Caco-2 (cell line): ENCODE measurements around the gene RNF111. TPM values are rescaled to one million over a fixed set of nuclear protein-coding genes. Genes with fewer than 3 reads are reported as not detected.

ENCODE experiments used
- BruUV-seq: library from RNA; stranded (reverse); fragments of 400-500 nt; replicated peaks from 2 replicates; lab custom pipeline; 2021; lab: Mats Ljungman, UMichigan
- CTCF ChIA-PET: fragments of 300-600 bp; sonication (Branson Sonifier 250); formaldehyde crosslinking; loops from one replicate; lab custom pipeline; 2022; ENCODE audit warnings: antibody characterized with exemption; lab: Charles Lee
- POLR2A ChIA-PET: fragments of 300-600 bp; sonication (Branson Sonifier 250); formaldehyde crosslinking; loops from one replicate; lab custom pipeline; 2022; ENCODE audit warnings: antibody characterized with exemption; lab: Charles Lee
- DNase-seq, 2 experiments: peaks; one replicate each; pipeline versions ENCODE4 v3.0.0 to v3.0.0-alpha.2; 2020 to 2022
- H3K27me3 ChIP-seq: replicated peaks from 2 replicates; pipeline ENCODE4 v1.6.0; 2011; ENCODE audit warnings: low read length; ENCODE audit not compliant: control insufficient read depth, insufficient read depth
- H3K36me3 ChIP-seq: 2 replicates; pipeline ENCODE4 v1.5.1; 2011; ENCODE audit warnings: low read length; ENCODE audit not compliant: control insufficient read depth, insufficient read depth
- H3K4me1 ChIP-seq: fragments of 250-450 bp; sonication (Bioruptor Pico); 2 replicates; pipeline ENCODE4 v1.5.1; 2020; ENCODE audit warnings: mild to moderate bottlenecking
- H3K4me3 ChIP-seq: 2 replicates; pipeline ENCODE4 v1.5.1; 2011; ENCODE audit warnings: low read depth, mild to moderate bottlenecking, control low read depth, low read length
- H3K9me3 ChIP-seq: fragments of 250-450 bp; sonication (Bioruptor Pico); 2 replicates; pipeline ENCODE4 v1.5.1; 2020; ENCODE audit warnings: mild to moderate bottlenecking, moderate library complexity
- H3K27ac Mint-ChIP-seq: one replicate; pipeline ENCODE4 v1.8.0; 2022; ENCODE audit warnings: mixed read lengths; ENCODE audit not compliant: unreplicated experiment
- H3K27me3 Mint-ChIP-seq: one replicate; pipeline ENCODE4 v1.8.0; 2022; ENCODE audit warnings: mixed read lengths; ENCODE audit not compliant: insufficient read depth, unreplicated experiment
- H3K36me3 Mint-ChIP-seq: one replicate; pipeline ENCODE4 v1.8.0; 2022; ENCODE audit warnings: mild to moderate bottlenecking, mixed read lengths; ENCODE audit not compliant: insufficient read depth, unreplicated experiment
- H3K4me1 Mint-ChIP-seq: one replicate; pipeline ENCODE4 v1.8.0; 2022; ENCODE audit warnings: low read depth, mixed read lengths; ENCODE audit not compliant: unreplicated experiment
- H3K4me3 Mint-ChIP-seq: one replicate; pipeline ENCODE4 v1.8.0; 2022; ENCODE audit warnings: mild to moderate bottlenecking, moderate library complexity, mixed read lengths; ENCODE audit not compliant: unreplicated experiment
- H3K9me3 Mint-ChIP-seq: one replicate; pipeline ENCODE4 v1.8.0; 2022; ENCODE audit warnings: mixed read lengths; ENCODE audit not compliant: unreplicated experiment
- intact Hi-C: fragments of 100-400 bp; cut with micrococcal nuclease; formaldehyde crosslinking; loops from one replicate; pipeline ENCODE4 v1.10.0; 2022; ENCODE audit not compliant: unreplicated experiment
- total RNA-seq: library from RNA; stranded (reverse); gene quantifications from 2 replicates; pipeline ENCODE4 v1.2.3, GENCODE V29; 2022
- TF ChIP-seq, protein P1 (sequence below), 2 experiments: fragments of 200-600 bp in 1 of 2; IDR thresholded peaks; 1 replicate in 1 of 2; 2 replicates in 1 of 2; pipeline versions ENCODE4 v1.5.1 to v1.8.0; 2011 to 2022; ENCODE audit warnings: antibody characterized with exemption in 1 of 2, control low read depth in 1 of 2, inconsistent platforms in 1 of 2, low read depth in 1 of 2, low read length in 1 of 2, mild to moderate bottlenecking in 1 of 2, moderate library complexity in 1 of 2; ENCODE audit not compliant: insufficient read depth in 1 of 2, severe bottlenecking in 1 of 2, unreplicated experiment in 1 of 2

RNF111 gene
- total RNA-seq, 1 experiment from 2014 or later, result 26.1 TPM

DNA sequence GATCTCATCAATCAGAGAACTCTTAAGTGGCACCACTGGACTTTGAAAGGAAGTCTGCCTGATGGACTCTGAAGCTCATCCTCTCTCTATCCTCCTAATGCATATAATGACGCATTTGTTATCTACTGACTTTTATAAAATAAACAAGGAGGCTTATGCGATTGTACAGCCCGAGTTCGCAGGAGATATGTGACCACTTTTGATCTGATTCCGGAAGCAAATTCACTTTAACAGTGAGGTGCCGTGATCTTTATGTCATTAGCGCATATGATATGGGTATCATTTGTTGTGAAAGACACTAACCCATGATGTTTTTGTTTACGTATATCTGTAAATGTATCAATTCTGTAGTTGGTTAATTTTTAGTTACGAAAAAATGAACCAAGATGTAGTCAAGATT, 427 bp upstream of the RNF111 start:
- peaks cover 17% of the 10 kb centered on the region for H3K36me3 Mint-ChIP-seq
- Histone ChIP-seq H3K4me1 (peaks cover 17% of the 10 kb centered on the region; the same call in 1 of the 2 replicates), H3K9me3 (no peaks in the 10 kb centered on the region), H3K27me3 (no peaks in the 10 kb centered on the region), H3K4me3 (peak overlapping the region; percentile 94), H3K36me3 (no peaks in the 10 kb centered on the region)
- POLR2A ChIA-PET, result interaction anchor here (0.6 kb wide), 2 partner anchors 119 to 124 kb away, joined by 3 to 4 read pairs; no protein-coding TSS in a partner anchor
- peaks cover 4% of the 10 kb centered on the region for H3K27me3 Mint-ChIP-seq
- no peaks in the 10 kb centered on the region for H3K9me3 Mint-ChIP-seq
- TF ChIP-seq, protein P1, sequence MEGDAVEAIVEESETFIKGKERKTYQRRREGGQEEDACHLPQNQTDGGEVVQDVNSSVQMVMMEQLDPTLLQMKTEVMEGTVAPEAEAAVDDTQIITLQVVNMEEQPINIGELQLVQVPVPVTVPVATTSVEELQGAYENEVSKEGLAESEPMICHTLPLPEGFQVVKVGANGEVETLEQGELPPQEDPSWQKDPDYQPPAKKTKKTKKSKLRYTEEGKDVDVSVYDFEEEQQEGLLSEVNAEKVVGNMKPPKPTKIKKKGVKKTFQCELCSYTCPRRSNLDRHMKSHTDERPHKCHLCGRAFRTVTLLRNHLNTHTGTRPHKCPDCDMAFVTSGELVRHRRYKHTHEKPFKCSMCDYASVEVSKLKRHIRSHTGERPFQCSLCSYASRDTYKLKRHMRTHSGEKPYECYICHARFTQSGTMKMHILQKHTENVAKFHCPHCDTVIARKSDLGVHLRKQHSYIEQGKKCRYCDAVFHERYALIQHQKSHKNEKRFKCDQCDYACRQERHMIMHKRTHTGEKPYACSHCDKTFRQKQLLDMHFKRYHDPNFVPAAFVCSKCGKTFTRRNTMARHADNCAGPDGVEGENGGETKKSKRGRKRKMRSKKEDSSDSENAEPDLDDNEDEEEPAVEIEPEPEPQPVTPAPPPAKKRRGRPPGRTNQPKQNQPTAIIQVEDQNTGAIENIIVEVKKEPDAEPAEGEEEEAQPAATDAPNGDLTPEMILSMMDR (IDR thresholded peaks at IDR 0.05; ENCODE audit: insufficient read depth in 1 of 2, low read depth in 1 of 2, low read length in 1 of 2, severe bottlenecking in 1 of 2, unreplicated experiment in 1 of 2), result no peak
- no peaks in the 10 kb centered on the region for H3K4me1 Mint-ChIP-seq
- intact Hi-C loops, result loop anchor here (5.0 kb wide), 1 partner anchor 80 kb away; no protein-coding TSS in a partner anchor
- DNase-seq, result no peak
- peak overlapping the region; percentile 81 for H3K27ac Mint-ChIP-seq
- BruUV-seq, result no TSS peak
- H3K4me3 Mint-ChIP-seq, result peak overlapping the region; percentile 87
- CTCF ChIA-PET, result interaction anchor here (0.6 kb wide), 1 partner anchor 431 kb away, joined by 3 read pairs; no protein-coding TSS in a partner anchor

DNA sequence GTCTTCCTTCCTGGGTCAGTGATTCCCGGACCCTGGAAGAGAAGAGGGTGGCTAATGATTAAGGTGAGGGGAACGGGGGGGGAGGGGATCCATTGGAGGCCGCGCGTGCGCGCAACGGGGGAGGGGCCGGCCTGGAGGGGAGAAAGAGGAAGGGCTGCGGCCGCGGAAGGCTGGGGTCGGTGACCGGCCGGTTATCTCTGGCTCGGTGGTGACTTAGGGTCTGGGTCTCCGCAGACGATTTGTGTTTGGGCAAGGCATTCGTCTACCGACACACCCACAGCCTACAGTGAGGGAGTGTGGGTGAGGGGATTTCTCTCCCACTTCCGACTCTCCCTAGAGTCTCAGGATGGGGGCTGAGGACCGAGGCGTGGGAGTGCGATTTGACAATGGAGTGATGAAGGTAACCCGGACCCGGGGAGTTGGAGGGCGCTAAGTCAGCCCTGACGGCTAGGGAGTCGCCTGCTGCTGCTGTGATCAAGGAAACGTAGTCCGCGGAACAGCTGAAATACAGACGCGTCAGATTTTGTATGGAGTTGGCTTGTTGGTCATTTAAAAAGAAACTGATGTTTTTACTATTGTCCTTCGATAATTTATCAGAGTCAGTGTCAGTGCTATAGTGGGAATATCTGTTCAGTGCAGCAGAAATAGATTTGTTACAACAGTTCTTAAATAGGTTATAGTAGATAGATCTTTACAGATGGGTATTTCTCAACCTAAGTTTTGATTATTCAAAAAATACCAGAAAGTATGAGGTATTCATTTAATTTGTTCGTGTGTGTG, 733 bp downstream of the RNF111 start:
- Mint-ChIP-seq H3K36me3 (peaks cover 20% of the 10 kb centered on the region), H3K4me1 (no peaks in the 10 kb centered on the region), H3K9me3 (no peaks in the 10 kb centered on the region), H3K27ac (peak overlapping the region; percentile 81), H3K27me3 (peaks cover 4% of the 10 kb centered on the region), H3K4me3 (peak overlapping the region; percentile 87)
- POLR2A ChIA-PET, result no interaction called here
- Histone ChIP-seq H3K9me3 (no peaks in the 10 kb centered on the region), H3K27me3 (no peaks in the 10 kb centered on the region), H3K4me1 (peaks cover 17% of the 10 kb centered on the region; the same call in 1 of the 2 replicates), H3K4me3 (peak overlapping the region; percentile 94), H3K36me3 (no peaks in the 10 kb centered on the region)
- intact Hi-C loops, result loop anchor here (5.0 kb wide), 1 partner anchor 79 kb away; no protein-coding TSS in a partner anchor
- TF ChIP-seq, protein P1 (IDR thresholded peaks at IDR 0.05; ENCODE audit: insufficient read depth in 1 of 2, low read depth in 1 of 2, low read length in 1 of 2, severe bottlenecking in 1 of 2, unreplicated experiment in 1 of 2), result no peak
- no TSS peak for BruUV-seq
- peak; percentile 75 to 76 for DNase-seq
- CTCF ChIA-PET, result interaction anchor here (0.6 kb wide), 1 partner anchor 190 kb away, joined by 4 read pairs; no protein-coding TSS in a partner anchor

DNA sequence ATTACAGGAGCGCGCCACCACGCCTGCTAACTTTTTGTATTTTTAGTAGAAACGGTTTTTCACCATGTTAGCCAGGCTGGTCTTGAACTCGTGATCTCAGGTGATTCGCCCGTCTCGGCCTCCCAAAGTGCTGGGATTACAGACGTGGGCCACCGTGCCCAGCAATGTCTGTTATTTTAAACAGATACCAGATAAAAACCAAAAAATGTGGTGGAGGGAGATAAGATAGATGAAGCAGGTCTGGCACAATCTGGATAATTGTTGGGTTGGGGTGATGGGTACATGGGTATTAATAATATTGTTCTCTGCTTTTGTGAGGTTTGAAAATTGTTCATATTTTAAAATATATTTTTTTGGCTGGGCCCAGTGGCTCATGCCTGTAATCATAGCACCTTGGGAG, 4.7 kb downstream of the RNF111 start:
- no peaks in the 10 kb centered on the region for H3K4me1 Mint-ChIP-seq
- no peak overlapping the region for H3K27ac Mint-ChIP-seq
- Histone ChIP-seq H3K4me3 (no peak overlapping the region), H3K4me1 (peaks cover 8% of the 10 kb centered on the region; the same call in 1 of the 2 replicates), H3K27me3 (no peaks in the 10 kb centered on the region), H3K36me3 (no peaks in the 10 kb centered on the region), H3K9me3 (no peaks in the 10 kb centered on the region)
- no peak overlapping the region for H3K4me3 Mint-ChIP-seq
- BruUV-seq, result no TSS peak
- POLR2A ChIA-PET, result no interaction called here
- CTCF ChIA-PET, result no interaction called here
- no peaks in the 10 kb centered on the region for H3K27me3 Mint-ChIP-seq
- H3K9me3 Mint-ChIP-seq, result no peaks in the 10 kb centered on the region
- no peak for DNase-seq
- peaks cover 31% of the 10 kb centered on the region for H3K36me3 Mint-ChIP-seq
- TF ChIP-seq, protein P1 (IDR thresholded peaks at IDR 0.05; ENCODE audit: insufficient read depth in 1 of 2, low read depth in 1 of 2, low read length in 1 of 2, severe bottlenecking in 1 of 2, unreplicated experiment in 1 of 2), result no peak
- intact Hi-C loops, result no loop called here
